ENCODE results near the gene VAC14.

The VAC14 gene

DNA sequence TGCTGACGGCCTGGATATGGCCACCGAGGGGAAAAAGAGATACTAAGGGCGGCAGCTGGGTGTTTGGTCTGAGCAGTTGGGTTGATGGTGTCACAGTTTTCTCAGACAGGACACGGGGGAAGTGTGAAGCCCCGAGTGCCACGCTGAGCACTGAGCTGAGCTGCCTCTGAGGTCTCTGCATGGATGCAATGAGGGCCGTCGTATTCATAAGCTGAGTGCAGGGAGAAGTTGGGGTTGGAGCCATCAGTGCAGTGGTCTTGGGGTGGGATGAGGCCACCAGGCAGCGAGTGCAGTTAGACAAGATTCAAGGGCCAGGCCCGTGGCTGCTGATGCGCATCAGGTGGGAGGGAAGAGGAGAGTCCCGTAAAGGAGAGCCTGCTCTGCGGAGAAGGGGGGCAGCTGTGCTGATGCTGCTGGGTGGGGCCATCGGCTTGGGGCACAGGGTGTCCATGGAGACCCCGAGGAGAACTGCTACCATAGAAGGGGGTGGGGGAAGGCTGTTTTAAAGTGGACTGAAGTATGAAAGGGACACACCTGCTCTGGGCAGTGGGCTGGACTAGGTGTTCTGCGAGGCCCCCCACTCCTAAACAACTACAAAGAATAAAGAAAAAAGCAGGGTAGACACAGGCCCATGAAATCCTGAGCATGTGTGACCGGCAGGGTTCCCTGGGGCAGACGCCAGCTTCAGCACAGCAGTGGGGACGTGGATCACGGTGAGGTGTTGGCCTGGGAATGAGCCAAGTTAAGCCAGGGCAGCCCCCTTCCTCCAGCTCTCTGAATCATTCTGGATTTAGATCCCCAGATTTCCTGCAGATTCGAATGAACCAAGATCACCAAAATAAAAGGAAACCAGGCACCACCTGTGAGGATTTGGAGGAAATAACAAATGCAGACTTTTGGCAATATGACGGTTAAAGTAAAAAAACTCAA is 134.9 kb downstream of the VAC14 start:
- DNase-seq (ENCODE audit: extremely low read depth in 1 of 2, low read depth in 1 of 2) = no peak

DNA sequence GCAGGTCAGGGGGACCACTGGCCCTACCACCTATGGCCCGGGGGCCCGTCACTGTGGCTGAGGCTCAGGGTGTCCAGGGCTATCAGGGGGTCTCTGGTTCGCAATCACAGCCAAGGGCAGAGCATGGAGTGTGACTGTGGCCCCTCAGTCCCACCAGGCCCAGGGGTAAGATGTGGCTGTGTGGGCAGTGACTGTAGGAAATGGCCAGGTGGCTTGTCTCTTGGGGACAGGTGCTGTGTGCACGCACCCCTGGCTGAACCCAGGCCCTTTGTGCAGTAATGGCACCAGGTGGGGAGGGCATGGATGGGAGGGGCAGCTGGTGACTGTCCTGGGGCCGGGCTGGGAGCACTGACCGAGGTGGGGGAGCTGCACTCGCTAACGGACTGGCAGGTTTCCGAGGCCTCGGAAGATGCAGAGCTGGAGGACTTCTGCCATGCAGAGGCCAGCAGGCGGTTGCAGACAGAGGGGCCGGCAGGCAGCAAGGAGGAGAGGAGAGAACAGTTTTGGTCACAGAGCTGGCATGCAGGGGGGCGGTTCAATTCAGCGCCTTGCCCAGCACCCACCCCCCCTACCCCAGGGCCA is 135.8 kb downstream of the VAC14 start:
- no peak for DNase-seq (ENCODE audit: extremely low read depth in 1 of 2, low read depth in 1 of 2)

DNA sequence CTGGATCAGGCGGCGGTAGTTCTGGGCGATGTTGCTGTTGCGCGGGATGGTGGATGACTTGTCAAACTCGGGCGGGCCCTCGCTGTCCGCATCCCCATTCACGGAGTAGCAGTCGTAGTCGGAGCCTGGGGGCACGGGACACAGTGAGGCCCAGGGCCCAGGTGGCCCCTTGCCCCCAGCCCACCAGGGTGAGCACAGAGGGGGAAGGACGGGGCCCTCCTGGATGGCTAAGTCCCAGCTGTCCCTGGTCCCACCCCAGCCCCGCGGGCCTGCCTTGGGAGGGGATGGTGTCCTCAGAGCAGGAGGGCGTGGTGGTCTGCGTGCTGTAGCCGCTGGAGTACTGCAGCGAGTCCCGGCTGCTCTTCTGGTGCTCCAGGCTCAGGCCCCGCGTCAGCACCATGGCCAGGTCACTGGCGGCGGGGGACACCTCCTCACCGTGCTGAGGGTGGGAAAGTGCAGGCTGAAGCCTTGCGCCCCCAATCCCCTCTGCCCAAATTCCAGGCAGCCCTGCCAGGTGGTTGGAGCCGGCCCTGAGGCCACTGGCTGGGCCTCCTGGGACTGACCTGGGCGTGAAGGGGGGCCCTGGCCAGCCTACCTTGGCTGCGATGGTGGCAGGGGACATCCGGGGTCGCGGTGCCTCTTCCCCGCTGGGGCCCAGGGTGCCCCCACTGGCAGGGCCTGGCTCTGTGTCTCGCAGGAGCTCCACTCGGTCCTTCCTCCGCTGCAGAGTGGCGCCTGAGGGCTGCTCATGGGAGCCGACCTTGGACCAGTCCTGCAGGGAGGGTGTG is 136.4 kb downstream of the VAC14 start:
- no peak for DNase-seq (ENCODE audit: extremely low read depth in 1 of 2, low read depth in 1 of 2)

DNA sequence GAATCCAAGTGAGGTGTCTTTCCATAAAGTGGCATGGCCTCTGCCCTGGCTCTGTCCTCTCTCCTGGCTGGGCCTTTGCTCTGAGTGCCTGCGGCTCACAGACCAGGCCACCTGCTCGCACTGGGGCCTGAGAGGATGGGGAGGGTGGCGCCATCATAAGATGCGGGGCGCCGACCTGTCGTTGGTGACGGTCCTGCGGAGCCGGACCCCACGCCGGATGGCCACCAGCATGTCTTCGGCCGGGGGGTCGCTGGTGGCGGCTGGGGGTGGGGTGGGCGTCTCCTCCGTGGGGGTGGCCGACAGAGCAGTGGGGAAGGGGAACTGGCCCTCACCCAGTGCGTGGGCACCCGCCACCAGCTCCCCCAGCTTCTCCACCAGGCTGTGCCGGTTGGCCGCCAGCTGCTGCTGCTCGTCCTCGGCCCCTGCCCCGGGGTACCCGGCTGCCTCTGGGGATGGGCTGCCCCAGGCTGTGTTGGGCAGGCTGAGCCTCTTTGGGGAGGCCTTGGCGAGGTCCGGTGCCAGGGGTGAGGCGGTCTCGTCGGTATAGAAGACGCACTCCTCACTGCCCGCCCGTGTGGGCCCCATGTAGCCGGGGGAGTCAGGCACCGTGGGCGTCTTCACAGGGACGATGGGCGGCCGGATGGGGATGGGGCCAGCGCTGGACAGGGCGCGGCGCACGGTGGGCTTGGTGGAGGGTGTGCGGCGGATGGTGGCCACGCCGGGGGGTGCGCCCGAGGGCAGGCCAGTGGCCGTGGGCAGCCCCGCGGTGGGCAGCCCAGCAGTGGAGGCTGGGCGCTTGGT is 137.2 kb downstream of the VAC14 start:
- no peak for DNase-seq (ENCODE audit: extremely low read depth in 1 of 2, low read depth in 1 of 2)

DNA sequence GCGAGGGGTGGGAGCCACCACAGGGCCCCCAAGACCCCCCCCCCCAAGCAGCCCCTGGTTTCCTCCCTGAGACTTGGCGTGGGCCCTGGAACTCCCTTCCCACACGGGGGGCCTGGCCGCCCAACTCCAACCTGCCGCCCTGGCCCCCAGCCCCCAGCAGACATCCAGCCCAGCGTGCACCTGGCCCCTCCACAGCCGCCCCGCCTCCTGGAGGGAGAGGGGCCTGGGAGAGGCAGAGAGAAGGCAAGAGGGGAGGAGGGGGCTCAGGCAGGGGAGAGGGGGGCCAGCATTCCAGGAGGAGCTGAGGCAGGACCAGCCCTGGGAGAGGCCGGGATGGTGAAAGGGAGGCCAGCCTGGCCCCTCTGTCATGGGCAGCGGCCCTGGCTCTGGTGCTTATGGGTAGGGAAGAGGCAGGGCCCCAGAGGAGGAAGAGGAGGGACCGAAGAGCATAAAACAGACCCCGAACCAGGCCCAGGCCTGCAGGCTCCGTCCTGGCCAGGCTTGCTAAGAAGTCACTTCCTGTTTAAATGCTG is 137.9 kb downstream of the VAC14 start:
- DNase-seq (ENCODE audit: extremely low read depth in 1 of 2, low read depth in 1 of 2) = no peak

DNA sequence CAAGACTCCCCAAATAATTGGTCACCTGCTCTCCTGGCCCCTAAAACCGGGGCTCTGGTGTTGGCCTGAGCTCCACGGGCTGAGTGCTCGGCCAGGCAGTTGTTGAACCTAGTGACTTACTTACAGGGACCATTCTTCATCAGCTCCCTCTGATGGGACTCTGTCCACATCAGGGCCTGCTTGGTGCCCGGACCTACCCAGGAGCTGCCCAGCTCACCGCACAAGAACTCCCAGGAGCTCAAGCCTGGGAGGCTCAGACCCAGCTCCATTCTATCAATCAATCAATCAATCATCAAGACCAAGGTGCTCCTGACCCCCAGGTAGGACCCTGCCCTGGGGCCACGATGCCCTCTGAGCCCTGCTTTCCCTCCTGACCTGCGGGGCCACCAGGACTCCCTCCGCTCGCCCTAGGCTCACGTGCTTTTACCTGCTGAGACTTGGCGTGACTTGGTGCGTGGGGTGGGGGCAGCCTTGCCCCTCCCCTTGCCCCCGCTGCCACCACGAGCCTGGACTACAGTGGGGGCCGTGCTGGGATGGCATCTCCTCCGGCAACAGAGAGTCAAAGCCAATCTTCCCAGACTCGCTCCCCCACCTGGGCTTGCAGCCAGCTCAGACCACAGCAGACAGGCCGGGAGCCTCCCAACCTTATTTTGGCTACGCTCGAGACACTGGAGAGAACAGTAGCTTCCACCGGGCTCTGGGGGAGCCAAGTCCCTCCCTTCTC is 138.9 kb downstream of the VAC14 start:
- DNase-seq (ENCODE audit: extremely low read depth in 1 of 2, low read depth in 1 of 2) = no peak

DNA sequence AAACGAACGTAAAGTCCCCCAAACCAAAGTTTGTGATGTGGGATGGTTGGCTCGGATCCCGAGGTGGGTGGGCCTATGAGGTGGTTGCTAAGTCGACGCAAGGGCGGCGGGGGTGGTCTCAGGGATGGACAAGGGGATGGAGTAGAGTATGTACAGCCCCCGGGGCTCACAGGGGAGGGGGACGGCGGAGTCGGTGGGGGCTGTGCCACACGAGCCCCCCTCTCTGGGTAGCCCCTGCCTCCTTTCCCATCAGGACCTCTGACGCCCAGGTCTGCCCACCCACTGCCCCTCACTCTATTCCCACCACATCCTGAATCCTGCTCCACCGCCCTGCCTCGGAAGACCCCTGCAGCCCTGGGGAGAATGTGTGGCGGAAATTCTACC is 139.4 kb downstream of the VAC14 start:
- no peak for DNase-seq (ENCODE audit: extremely low read depth in 1 of 2, low read depth in 1 of 2)

DNA sequence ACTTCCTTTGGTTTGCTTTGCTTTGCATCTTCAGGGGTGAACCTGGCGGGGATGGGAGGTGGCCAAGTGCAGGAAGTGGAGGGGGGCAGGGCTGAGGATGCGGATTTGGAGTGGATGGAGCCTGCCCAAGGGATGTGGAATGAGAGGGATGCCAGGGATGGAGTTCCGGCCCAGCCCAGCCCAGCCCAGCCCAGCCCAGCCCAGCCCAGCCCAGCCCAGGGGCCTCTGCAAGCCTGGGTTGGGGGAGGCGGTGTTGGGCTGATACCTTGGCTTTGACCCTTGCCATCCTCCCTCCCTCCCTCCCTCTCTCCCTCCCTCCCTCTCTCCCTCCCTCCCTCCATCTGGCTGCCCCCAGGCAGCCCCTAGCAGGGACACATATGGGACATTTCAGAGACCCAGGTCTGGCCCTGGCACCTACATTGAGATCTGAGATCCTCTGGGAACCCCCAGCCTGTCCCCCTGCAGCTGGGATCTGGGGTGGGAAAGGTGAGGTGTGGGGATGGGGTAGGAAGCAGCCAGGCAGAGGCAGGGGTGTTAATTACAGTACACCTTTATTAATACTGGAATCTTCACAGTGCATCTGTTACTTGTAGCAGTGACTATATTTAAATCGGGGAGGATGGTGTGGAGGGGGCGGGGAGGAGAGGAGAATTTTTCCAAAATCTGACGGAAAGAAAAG is 140.1 kb downstream of the VAC14 start:
- DNase-seq (ENCODE audit: extremely low read depth in 1 of 2, low read depth in 1 of 2) = no peak

DNA sequence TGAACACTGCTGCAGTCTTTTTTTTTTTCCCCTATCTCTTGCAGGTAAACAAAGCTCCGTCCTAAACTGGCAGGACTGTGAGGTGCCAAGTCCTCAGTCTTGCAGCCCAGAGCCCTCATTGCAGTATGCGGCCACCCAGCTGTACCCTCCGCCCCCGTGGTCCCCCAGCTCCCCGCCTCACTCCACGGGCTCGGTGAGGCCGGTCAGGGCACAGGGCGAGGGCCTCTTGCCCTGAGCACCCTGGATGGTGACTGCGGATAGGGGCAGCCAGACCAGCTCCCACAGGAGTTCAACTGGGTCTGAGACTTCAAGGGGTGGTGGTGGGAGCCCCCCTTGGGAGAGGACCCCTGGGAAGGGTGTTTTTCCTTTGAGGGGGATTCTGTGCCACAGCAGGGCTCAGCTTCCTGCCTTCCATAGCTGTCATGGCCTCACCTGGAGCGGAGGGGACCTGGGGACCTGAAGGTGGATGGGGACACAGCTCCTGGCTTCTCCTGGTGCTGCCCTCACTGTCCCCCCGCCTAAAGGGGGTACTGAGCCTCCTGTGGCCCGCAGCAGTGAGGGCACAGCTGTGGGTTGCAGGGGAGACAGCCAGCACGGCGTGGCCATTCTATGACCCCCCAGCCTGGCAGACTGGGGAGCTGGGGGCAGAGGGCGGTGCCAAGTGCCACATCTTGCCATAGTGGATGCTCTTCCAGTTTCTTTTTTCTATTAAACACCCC is 140.8 kb downstream of the VAC14 start:
- no peak for DNase-seq (ENCODE audit: extremely low read depth in 1 of 2, low read depth in 1 of 2)

DNA sequence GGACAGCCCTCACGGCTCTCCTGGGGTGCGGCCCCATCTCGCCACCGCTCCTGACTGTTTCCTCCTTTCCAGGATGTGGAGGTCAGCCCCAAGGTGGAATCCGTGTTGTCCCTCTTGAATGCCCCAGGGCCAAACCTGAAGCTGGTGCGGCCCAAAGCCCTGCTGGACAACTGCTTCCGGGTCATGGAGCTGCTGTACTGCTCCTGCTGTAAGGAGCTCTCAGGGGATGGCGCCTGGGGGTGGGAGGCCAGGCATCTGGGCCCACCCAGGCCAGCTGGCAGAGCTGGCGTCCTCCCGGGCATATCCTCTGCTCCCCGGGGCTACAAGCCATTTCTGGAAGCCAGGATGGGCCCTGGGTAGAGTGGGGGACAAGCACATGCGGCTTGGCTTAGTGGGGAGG is 141.4 kb downstream of the VAC14 start:
- no peak for DNase-seq (ENCODE audit: extremely low read depth in 1 of 2, low read depth in 1 of 2)

DNA sequence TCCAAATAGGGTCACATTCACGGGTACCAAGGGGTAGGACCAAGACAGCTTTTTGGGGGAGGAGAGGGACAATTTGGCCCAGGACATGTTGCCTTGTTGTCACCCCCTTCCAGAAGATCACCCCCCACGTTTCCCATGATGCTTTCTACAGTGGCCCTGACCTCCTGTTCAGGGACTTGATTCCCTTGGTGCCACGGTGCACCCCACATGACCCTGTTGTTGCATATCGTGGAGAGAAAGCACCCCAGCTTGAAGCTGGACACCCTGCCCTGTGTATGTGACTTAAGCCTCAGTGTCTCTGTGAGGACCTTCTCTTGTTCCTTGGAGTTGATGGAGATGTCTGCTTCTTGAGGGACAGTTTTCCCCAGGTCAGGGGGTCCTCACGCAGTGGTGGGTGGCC is 142.0 kb downstream of the VAC14 start:
- no peak for DNase-seq (ENCODE audit: extremely low read depth in 1 of 2, low read depth in 1 of 2)

DNA sequence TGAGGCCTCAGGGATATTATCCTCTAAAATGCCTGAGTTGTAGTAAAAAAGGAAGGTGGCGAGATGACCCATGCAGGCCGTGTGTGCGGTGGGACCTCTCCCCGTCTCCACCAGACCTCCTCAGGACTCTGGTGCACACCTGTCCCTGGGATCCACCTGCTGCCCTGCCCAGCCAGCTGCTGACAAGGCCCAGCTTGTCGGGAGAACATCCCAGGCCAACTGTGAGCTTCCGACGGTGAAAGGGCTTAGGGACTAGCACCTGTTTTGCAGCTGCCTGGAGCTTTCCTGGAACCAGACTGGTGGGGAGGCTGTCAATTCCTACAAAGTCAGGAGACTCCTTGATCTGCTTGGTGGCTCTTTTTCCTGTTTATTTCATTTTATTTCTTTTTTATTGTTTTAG is 143.0 kb downstream of the VAC14 start:
- no peak for DNase-seq (ENCODE audit: extremely low read depth in 1 of 2, low read depth in 1 of 2)

DNA sequence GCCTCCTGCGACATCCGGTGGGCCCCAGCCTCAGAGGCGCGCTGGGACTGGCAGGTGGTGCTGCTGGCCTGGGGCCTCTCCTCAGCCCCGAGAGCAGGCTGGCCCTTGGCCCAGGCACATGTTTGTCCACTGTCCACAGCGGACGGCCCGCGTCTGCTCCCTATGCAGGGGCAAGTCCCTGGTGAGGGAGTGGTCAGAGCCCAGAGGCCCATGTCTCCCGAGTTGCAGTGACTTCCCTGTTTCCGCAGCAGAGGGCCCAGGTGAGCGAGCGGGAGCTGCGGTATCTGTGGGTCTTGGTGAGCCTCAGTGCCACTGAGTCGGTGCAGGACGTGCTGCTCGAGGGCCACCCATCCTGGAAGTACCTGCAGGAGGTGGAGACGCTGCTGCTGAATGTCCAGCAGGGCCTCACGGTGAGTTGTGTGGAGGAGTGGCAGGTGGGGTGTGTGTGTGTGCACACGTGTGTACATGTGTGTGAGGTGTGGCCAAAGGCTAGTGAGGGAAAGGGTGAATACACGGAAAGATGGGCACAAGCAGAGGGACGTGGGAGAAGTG is 144.2 kb downstream of the VAC14 start:
- DNase-seq (ENCODE audit: extremely low read depth in 1 of 2, low read depth in 1 of 2) = no peak

DNA sequence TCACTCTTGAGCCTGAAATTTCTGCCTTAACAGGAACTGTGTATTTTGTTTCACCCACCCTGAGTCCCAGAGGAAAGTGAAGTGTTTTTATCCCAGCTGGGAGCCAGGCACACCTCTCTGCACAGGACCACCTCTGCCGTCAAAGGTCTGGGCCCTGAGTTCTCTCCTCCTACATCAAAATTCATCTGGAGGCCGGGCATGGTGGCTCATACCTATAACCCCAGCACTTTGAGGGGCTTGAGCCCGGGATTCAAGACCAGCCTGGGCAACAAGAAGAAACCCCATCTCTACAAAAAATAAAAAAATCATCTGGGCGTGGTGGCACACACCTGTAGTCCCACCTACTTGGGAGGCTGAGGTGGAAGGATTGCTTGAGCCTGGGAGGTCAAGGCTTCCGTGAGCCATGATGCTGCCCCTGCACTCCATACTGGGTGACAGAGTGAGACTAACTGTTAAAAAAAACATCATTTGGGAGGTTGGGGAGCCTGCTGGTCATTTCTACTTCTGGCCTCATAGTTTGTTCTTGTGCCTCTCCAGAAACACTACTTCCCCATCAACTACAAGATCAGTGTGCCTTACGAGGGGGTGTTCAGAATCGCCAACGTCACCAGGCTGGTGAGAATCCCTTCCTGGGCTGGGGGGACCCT is 144.8 kb downstream of the VAC14 start:
- DNase-seq (ENCODE audit: extremely low read depth in 1 of 2, low read depth in 1 of 2) = no peak

DNA sequence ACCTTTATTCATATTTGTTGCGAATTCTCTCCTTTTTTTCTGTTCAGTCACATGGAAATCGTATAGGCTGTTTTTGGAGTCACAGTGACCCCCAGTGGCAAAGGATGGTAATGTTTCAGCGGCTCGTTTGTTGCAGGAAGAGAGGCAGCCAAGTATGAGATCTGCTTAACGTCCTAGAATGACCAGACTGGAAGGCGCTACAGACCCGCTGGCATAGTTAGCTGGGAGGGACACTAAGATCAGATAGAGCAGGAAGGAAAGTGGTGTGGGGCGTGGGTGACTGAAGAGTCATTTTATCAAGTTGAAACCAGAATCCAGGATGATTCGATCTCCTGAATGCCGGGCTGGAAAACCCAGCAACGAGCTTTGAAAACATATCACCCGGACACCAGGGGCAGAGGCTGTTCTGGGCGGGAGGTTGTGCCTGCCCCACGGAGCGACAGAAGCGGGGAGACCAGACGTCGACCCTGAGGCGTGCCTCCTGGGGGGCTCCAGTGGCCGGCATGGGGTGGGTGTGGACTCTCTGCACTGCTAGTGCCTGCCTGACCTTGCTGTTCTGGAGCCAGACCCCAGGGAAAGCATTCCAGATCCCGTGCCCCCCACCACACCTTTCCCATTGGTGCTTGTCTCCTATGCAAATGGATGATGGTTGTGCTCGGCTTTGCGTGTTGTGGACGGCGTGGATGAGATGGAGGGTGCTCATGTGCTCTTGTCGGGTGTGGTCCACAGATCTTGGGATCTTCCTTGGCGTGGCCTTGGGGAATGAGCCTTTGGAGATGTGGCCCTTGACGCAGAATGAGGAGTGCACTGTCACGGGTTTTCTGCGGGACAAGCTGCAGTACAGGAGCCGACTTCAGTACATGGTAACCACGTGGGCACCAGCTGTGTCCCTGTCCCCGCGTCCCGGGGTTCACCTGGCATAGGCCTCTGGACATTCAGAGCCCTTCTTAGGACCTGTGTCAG is 146.9 kb downstream of the VAC14 start:
- DNase-seq (ENCODE audit: extremely low read depth in 1 of 2, low read depth in 1 of 2) = peak; percentile 55 to 61

DNA sequence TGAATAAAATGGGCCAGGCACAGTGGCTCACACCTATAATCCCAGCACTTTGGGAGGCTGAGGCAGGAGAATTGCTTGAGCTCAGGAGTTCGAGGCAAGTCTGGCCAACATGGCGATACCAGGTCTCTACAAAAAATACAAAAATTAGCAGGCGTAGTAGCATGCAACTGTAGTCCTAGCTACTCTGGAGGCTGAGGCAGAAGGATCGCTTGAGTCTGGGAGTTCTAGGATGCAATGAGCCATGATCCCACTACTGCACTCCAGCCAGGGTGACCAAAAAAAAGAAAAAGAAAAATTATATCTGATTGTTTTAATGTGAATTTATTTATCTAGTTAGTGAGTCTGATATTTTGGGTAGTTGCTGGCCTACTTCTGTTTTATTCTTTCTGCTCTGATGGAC is 147.6 kb downstream of the VAC14 start:
- DNase-seq (ENCODE audit: extremely low read depth in 1 of 2, low read depth in 1 of 2) = no peak

DNA sequence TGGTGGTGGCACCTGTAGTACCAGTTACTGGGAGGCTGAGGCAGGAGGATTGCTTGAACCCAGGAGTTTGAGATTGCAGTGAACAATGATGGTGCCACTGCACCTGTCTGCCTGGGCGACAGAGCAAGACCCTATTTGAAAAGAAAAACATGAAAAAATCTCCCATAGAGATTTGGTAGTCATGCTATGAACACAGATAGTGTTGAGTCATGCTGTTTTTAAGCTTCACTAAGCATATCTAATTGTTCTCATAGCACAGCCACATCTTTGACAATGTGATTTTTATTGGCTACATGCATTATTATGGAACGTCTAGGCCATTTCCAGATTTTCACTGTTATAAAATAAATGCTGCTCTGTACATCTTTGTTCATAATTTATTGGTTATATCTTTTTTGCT is 148.6 kb downstream of the VAC14 start:
- no peak for DNase-seq (ENCODE audit: extremely low read depth in 1 of 2, low read depth in 1 of 2)

Data from activated CD8-positive, alpha-beta memory T cell treated with anti-CD3 and anti-CD28 coated beads for 1 hour (primary cell).